ENCODE results near the gene COX7C. TPM values are rescaled to one million over a fixed set of nuclear protein-coding genes. Genes with fewer than 3 reads are reported as not detected.

Gene COX7C
- total and polyA plus RNA-seq, 9 of the 15 experiments (the other 6 are each of a cell fraction or from before 2014, with no cell fraction given) = 576 to 1,783 (median 996) TPM

DNA sequence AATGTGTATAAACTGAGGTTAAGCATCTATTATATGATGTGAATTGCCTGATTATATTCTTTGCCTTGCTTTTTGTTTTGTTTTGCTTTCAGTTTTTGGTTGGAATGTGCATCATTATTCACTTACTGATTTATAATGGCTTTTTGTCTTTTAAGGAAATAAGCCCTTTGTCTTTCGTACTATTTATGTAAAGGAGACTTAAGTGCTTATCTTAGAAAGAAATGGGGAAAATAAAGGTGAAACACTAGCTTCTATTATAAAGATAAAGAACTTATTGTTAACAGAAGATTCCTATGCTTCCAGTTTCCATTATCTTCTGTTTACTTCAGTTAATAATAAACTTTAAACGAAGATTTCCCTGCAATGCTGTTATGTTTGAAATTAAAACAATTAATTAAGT, 23.3 kb downstream of the COX7C start:
- ChIA-PET CTCF (ENCODE audit: low intra/inter-chr PET ratio) (no interaction called here), POLR2A (no interaction called here)
- Histone ChIP-seq H4K20me1 (replicated peaks; ENCODE audit: control insufficient read depth, insufficient read depth, low read length) (no peaks in the 10 kb centered on the region), H3K4me1 (replicated peaks in 1 of 2; ENCODE audit: control insufficient read depth in 2 of 2, insufficient read depth in 2 of 2, low read length in 2 of 2) (no peaks in the 10 kb centered on the region), H3K4me2 (ENCODE audit: insufficient read depth, low read length) (no peak overlapping the region), H2AFZ (ENCODE audit: low read depth, low read length) (no peak overlapping the region), H3K36me3 (ENCODE audit: control insufficient read depth, insufficient read depth, low read length) (no peaks in the 10 kb centered on the region), H3K9me3 (replicated peaks; ENCODE audit: control insufficient read depth, insufficient read depth, low read depth, low read length) (no peaks in the 10 kb centered on the region), H3K27me3 (ENCODE audit: control insufficient read depth in 2 of 2, insufficient read depth in 2 of 2, low read length in 2 of 2) (no peaks in the 10 kb centered on the region; a peak in 1 of 5 replicates), H3K79me2 (ENCODE audit: control insufficient read depth, insufficient read depth, low read length) (no peaks in the 10 kb centered on the region), H3K9ac (ENCODE audit: insufficient read depth in 1 of 2, low read depth in 2 of 2, low read length in 2 of 2) (no peak overlapping the region), H3K27ac (ENCODE audit: extremely low read depth, low read depth, low read length) (no peak overlapping the region), H3K4me3 (no peak overlapping the region), H3K9me1 (ENCODE audit: control insufficient read depth, insufficient read depth, low read length) (no peaks in the 10 kb centered on the region)
- 0% methylated on average over 2 of the region's 2 CpGs for WGBS (ENCODE audit: insufficient coverage, low coverage, missing lambda C conversion rate)
- TF ChIP-seq, protein P1, sequence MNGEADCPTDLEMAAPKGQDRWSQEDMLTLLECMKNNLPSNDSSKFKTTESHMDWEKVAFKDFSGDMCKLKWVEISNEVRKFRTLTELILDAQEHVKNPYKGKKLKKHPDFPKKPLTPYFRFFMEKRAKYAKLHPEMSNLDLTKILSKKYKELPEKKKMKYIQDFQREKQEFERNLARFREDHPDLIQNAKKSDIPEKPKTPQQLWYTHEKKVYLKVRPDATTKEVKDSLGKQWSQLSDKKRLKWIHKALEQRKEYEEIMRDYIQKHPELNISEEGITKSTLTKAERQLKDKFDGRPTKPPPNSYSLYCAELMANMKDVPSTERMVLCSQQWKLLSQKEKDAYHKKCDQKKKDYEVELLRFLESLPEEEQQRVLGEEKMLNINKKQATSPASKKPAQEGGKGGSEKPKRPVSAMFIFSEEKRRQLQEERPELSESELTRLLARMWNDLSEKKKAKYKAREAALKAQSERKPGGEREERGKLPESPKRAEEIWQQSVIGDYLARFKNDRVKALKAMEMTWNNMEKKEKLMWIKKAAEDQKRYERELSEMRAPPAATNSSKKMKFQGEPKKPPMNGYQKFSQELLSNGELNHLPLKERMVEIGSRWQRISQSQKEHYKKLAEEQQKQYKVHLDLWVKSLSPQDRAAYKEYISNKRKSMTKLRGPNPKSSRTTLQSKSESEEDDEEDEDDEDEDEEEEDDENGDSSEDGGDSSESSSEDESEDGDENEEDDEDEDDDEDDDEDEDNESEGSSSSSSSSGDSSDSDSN (IDR thresholded peaks at IDR 0.05; ENCODE audit: borderline replicate concordance in 1 of 2, low read depth in 2 of 2, low read length in 2 of 2) = no peak
- no peak for TF ChIP-seq HNRNPH1 (optimal IDR thresholded peaks at IDR 0.05; ENCODE audit: low read depth, low read length)
- TF ChIP-seq ZNF174 (CRISPR knock-in tag; IDR thresholded peaks at IDR 0.05) = no peak
- TF ChIP-seq MCM7 (IDR thresholded peaks at IDR 0.05) = no peak
- BruUV-seq (replicated peaks) = no TSS peak
- intact Hi-C loops (cut with micrococcal nuclease) = no loop called here
- in situ Hi-C loops (cut with MboI) = no loop called here
- FAIRE-seq = no peak
- DNase-seq (ENCODE audit: extremely low read depth in 1 of 4, low spot score in 3 of 4) = no peak
- ATAC-seq = no peak
